HepG2 (cell line): ENCODE measurements around the gene SIT1. TPM values are rescaled to one million over a fixed set of nuclear protein-coding genes. Genes with fewer than 3 reads are reported as not detected.
A peak's percentile ranks its signal among the peaks of the same experiment; 100 is the strongest.

ENCODE experiments used
- ATAC-seq: fragments of 200-7000 bp; cut with Tn5 transposase; 3 replicates; pipeline ENCODE4 v1.9.1; 2020; ENCODE audit warnings: mild to moderate bottlenecking, moderate library complexity
- BruUV-seq: library from RNA; stranded (reverse); fragments of 400-500 nt; replicated peaks from 2 replicates; lab custom pipeline; 2021; lab: Mats Ljungman, UMichigan
- CTCF ChIA-PET: fragments of 300-600 bp; formaldehyde crosslinking; extraction: SDS; loops from one replicate; lab custom pipeline; 2021; ENCODE audit warnings: low total read pairs, inconsistent platforms, low intra/inter-chr PET ratio; lab: Yijun Ruan, JAX
- POLR2A ChIA-PET: fragments of 350-600 bp; sonication (Branson Sonifier 250); formaldehyde crosslinking; loops from one replicate; lab custom pipeline; 2020; ENCODE audit warnings: antibody characterized with exemption, inconsistent platforms; lab: Yijun Ruan, JAX
- DNase-seq: peaks from one replicate; pipeline ENCODE4 v3.0.0-alpha.2; 2015; ENCODE audit warnings: low spot score
- FAIRE-seq: peaks from 3 replicates; lab custom pipeline; 2011; peaks lifted over from hg19 to GRCh38; lab: Jason Lieb, UNC
- H2AFZ ChIP-seq: one replicate; pipeline ENCODE4 v1.6.1; 2011; ENCODE audit warnings: low read length, inconsistent platforms
- H3K27ac ChIP-seq: fragments of 300-600 bp; 3 replicates; pipeline ENCODE4 v1.8.0; 2011; ENCODE audit warnings: mixed run types, mild to moderate bottlenecking, mixed read lengths, low read length, inconsistent platforms; ENCODE audit not compliant: insufficient read depth; ENCODE audit errors: extremely low read length
- H3K27me3 ChIP-seq, 2 experiments: fragments of 200-600 bp in 1 of 2; 2 replicates in 1 of 2; 3 replicates in 1 of 2; pipeline versions ENCODE4 v1.6.0 to v1.8.0; 2011; ENCODE audit warnings: low read length in 2 of 2, mild to moderate bottlenecking in 2 of 2, moderate library complexity in 2 of 2, inconsistent platforms in 1 of 2; ENCODE audit not compliant: insufficient read depth in 2 of 2, control insufficient read depth in 1 of 2
- H3K36me3 ChIP-seq, 2 experiments: fragments of 200-600 bp in 1 of 2; replicated peaks in 1 of 2; 2 replicates in 1 of 2; 3 replicates in 1 of 2; pipeline versions ENCODE4 v1.5.1 to v1.8.0; 2011; ENCODE audit warnings: low read length in 2 of 2, inconsistent platforms in 1 of 2; ENCODE audit not compliant: insufficient read depth in 2 of 2, control insufficient read depth in 1 of 2
- H3K4me1 ChIP-seq: 2 replicates; pipeline ENCODE4 v1.5.1; 2012; ENCODE audit warnings: low read length, inconsistent platforms; ENCODE audit not compliant: insufficient read depth
- H3K4me2 ChIP-seq: 2 replicates; pipeline ENCODE4 v1.6.0; 2011; ENCODE audit warnings: low read depth, low read length, inconsistent platforms
- H3K4me3 ChIP-seq, 3 experiments: fragments of 200-600 bp in 1 of 3; sonication (generic), shearing (Covaris generic) in 1 of 3; replicated peaks in 1 of 3; 2 replicates each; pipeline ENCODE4 v1.5.1; 2011 to 2016; ENCODE audit warnings: low read length in 3 of 3, inconsistent platforms in 2 of 3, low read depth in 2 of 3, mild to moderate bottlenecking in 2 of 3, control low read depth in 1 of 3, mixed read lengths in 1 of 3; ENCODE audit not compliant: insufficient read depth in 1 of 3
- H3K79me2 ChIP-seq: one replicate; pipeline ENCODE4 v1.6.1; 2011; ENCODE audit warnings: low read length, inconsistent platforms; ENCODE audit not compliant: insufficient read depth
- H3K9ac ChIP-seq: 2 replicates; pipeline ENCODE4 v1.6.0; 2011; ENCODE audit warnings: mild to moderate bottlenecking, low read depth, low read length, inconsistent platforms; ENCODE audit not compliant: insufficient read depth
- H3K9me3 ChIP-seq: 2 replicates; pipeline ENCODE4 v1.5.1; 2012; ENCODE audit warnings: mild to moderate bottlenecking, low read length
- H4K20me1 ChIP-seq: 2 replicates; pipeline ENCODE4 v1.6.0; 2011; ENCODE audit warnings: inconsistent platforms, mild to moderate bottlenecking, low read length, moderate library complexity; ENCODE audit not compliant: insufficient read depth
- HNF4A ChIP-seq: sonication (generic); formaldehyde crosslinking; IDR thresholded peaks from 2 replicates; pipeline ENCODE4 v1.4.0; 2020; ENCODE audit warnings: missing genetic modification reagents
- LRRFIP1 ChIP-seq: sonication (generic); formaldehyde crosslinking; conservative IDR thresholded peaks from 2 replicates; pipeline ENCODE4 v1.4.0; 2020; ENCODE audit warnings: missing genetic modification reagents
- NR2C2 ChIP-seq: sonication (generic); formaldehyde crosslinking; IDR thresholded peaks from 2 replicates; pipeline ENCODE4 v1.4.0; 2020; ENCODE audit warnings: missing genetic modification reagents, mild to moderate bottlenecking, moderate library complexity, borderline replicate concordance
- NR2F2 ChIP-seq: IDR thresholded peaks from 2 replicates; pipeline ENCODE4 v1.6.1; 2012; ENCODE audit warnings: low read depth, inconsistent platforms, borderline replicate concordance
- NR2F6 ChIP-seq, 2 experiments: IDR thresholded peaks; 2 replicates each; pipeline ENCODE4 v1.6.1; 2016; ENCODE audit warnings: antibody characterized with exemption in 1 of 2, mild to moderate bottlenecking in 1 of 2
- STAG1 ChIP-seq: sonication (generic); formaldehyde crosslinking; IDR thresholded peaks from 2 replicates; pipeline ENCODE4 v1.4.0; 2020; ENCODE audit warnings: missing genetic modification reagents
- ZNF549 ChIP-seq: sonication (generic); formaldehyde crosslinking; IDR thresholded peaks from 2 replicates; pipeline ENCODE4 v1.5.0; 2020; ENCODE audit warnings: missing genetic modification reagents
- ZNF687 ChIP-seq: sonication (generic); formaldehyde crosslinking; IDR thresholded peaks from 2 replicates; pipeline ENCODE4 v1.5.1; 2020; ENCODE audit warnings: mild to moderate bottlenecking, missing genetic modification reagents, moderate library complexity
- WGBS: methylation state at CpG from one replicate; pipeline ENCODE4 v1.1.6; 2017; ENCODE audit warnings: low lambda C conversion rate; 5-methylcytosine and 5-hydroxymethylcytosine counted together
- in situ Hi-C: cut with HindIII; loops from 2 replicates; pipeline ENCODE4 v1.10.0; 2017; ENCODE audit warnings: low pct_unique_long_range_greater_than_20kb; ENCODE audit not compliant: extremely low pct_ligation_motif_present
- intact Hi-C: fragments of 100-400 bp; cut with micrococcal nuclease; formaldehyde crosslinking; loops from one replicate; pipeline ENCODE4 v1.10.0; 2022; ENCODE audit not compliant: unreplicated experiment
- polyA plus RNA-seq, 8 experiments: library from polyadenylated mRNA; depleted of rRNA in 3 of 8; stranded (reverse) in 7 of 8; unstranded in 1 of 8; fragments of >200 nt; fragmentation: Illumina TruSeq in 4 of 8; extraction: Trizol in 4 of 8; gene quantifications; 2 replicates each; pipeline versions ENCODE4 v1.2.1 to v1.2.3, GENCODE V29; 2011 to 2016; ENCODE audit warnings: low read depth in 4 of 8, missing spikeins in 1 of 8, mixed read lengths in 1 of 8; ENCODE audit not compliant: insufficient read depth in 1 of 8
- total RNA-seq, 5 experiments: library from RNA; depleted of rRNA; stranded (reverse); fragments of >200 nt; fragmentation: Illumina TruSeq; extraction: Trizol; gene quantifications; 2 replicates each; pipeline ENCODE4 v1.2.3, GENCODE V29; 2016; ENCODE audit warnings: low read depth in 1 of 5

The SIT1 gene
- total and polyA plus RNA-seq, 2 of the 13 experiments (the other 11 are each of a cell fraction or from before 2014, with no cell fraction given): 0.09 to 6.7 TPM

GRCh38 chr9:35685506-35685905 is 34.8 kb upstream of the SIT1 start:
- Histone ChIP-seq H3K27ac (no peak overlapping the region), H3K9me3 (no peaks in the 10 kb centered on the region), H3K4me3 (no peak overlapping the region), H3K4me1 (peaks cover 55% of the 10 kb centered on the region), H4K20me1 (no peaks in the 10 kb centered on the region), H3K9ac (no peak overlapping the region), H3K36me3 (no peaks in the 10 kb centered on the region), H3K4me2 (no peak overlapping the region), H3K27me3 (no peaks in the 10 kb centered on the region), H2AFZ (no peak overlapping the region), H3K79me2 (no peaks in the 10 kb centered on the region)
- FAIRE-seq: no peak
- TF ChIP-seq STAG1 (CRISPR knock-in tag) (no peak), HNF4A (0 out of 2 replicates have a peak, but pooled peaks have one; percentile 1), LRRFIP1 (CRISPR knock-in tag) (no peak), NR2F2 (0 out of 2 replicates have a peak, but pooled peaks have one; percentile 21), ZNF549 (no peak), NR2C2 (CRISPR knock-in tag) (peak; percentile 56; the same call in 1 of the 2 replicates), NR2F6 (IDR thresholded peaks at IDR 0.05) (peak; percentile 37; the same call in 1 of the 2 replicates), NR2F6 (CRISPR knock-in tag; IDR thresholded peaks at IDR 0.05) (no peak), ZNF687 (CRISPR knock-in tag) (peak; percentile 32)
- POLR2A ChIA-PET: no interaction called here
- CTCF ChIA-PET: no interaction called here
- in situ Hi-C loops (no loop called here), intact Hi-C loops (no loop called here)
- no peak for ATAC-seq
- no peak for DNase-seq
- BruUV-seq: no TSS peak
- WGBS: 79% methylated on average over 12 of the region's 13 CpGs
